HEK293 (cell line): ENCODE data around the gene ANO8.

Experiments used
- CTCF ChIP-seq: fragments of 450-650 bp; formaldehyde crosslinking; IDR thresholded peaks from 2 replicates; pipeline ENCODE4 v1.5.1; 2016; ENCODE audit warnings: missing biosample characterization, missing genetic modification characterization
- ZBTB7A ChIP-seq: fragments of 450-650 bp; formaldehyde crosslinking; IDR thresholded peaks from 2 replicates; pipeline ENCODE4 v1.5.1; 2016; ENCODE audit warnings: low read depth, missing biosample characterization, missing genetic modification characterization
- ZFP3 ChIP-seq: fragments of 450-650 bp; formaldehyde crosslinking; IDR thresholded peaks from 2 replicates; pipeline ENCODE4 v1.5.1; 2016; ENCODE audit warnings: low read depth, missing biosample characterization, missing genetic modification characterization

DNA sequence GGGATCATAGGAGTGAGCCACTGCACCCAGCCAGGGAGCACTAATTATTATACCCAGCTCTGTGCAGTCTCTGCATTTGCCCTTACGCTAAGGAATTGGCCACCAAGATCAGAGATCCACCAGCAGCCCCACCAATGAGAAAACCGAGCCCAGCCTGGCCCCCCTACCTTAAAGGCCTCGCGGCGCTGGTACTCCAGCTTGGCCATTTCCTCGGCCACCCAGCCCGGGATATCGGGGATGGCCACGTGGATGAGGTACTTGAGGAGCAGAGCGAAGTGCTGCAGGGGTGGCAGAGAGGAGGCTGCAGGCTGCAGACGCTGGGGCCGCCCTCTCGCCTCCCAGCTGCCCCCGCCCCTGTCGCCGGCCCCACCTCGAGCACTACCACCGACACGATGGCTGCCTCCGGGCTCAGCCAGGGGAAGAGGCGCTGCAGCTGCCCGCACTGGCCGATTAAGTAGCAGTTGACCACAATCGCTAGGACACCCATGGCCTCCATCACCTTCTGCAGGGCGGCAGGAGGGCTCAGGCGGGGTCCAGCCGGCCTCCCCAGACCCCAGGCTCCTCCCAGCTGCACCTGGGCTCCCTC, 7.5 kb downstream of the ANO8 start:
- no peak for TF ChIP-seq CTCF (tag by site-specific recombination)
- no peak for TF ChIP-seq ZFP3 (tag by site-specific recombination)
- TF ChIP-seq ZBTB7A (tag by site-specific recombination): no peak
